DMS79 (cell line): ENCODE data around the gene CEP290.
"Not testable (repeated sequence)": the region's sequence is repeated elsewhere in the genome, so short reads cannot be mapped to it uniquely, and the experiment has no call there.

Experiments
- DNase-seq: peaks from one replicate; lab custom pipeline; 2025; lab: John Stamatoyannopoulos, UW

Gene CEP290

DNA sequence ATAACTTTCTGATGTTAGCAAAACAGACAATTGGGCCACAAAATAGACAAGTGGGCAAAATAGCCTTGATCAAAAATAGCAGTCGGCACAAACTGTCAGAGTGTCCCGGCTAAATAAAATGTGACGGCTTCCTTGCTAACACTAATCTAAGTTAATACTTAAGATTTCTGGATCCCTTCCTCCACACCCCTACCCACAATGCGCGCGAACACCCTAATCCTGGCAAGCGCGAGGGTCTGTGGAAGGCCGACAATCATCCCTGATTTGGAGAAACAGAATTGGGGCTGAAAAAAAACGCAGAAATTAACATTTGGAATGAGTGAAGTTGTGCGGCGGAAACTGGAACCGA, 489 bp downstream of the CEP290 start:
- DNase-seq, result no peak

DNA sequence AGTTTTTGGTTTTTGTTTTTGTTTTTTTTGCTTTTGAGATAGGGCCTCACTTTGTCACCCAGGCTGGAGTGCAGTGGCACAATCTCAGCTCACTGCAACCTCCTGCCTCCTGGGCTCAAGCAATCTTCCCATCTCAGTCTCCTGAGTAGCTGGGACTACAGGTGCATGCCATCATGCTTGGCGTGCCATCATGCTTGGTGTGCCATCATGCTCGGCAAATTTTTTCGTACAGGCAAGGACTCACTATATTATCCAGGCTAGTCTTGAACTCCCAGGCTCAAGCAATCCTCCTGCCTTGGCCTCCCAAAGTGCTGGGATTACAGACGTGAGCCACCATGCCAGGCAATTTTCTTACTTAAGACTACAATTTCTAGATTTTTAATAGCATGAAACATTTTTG, 2.2 kb downstream of the CEP290 start:
- DNase-seq, result not testable (repeated sequence)

DNA sequence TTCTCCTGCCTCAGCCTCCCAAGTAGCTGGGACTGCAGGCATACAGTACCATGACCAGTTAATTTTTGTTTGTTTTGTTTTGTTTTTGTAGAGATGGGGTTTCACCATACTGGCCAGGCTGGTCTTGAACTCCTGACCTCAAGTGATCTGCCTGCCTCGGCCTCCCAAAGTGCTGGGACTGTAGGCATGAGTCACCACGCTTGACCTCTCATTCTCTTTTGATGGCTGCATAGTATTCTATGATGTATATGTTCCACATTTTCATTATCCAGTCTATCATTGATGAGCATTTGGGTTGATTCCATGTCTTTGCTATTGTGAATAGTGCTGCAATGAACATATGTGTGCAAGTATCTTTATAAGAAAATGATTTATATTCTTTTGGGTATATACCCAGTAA, 8.7 kb downstream of the CEP290 start:
- not testable (repeated sequence) for DNase-seq

DNA sequence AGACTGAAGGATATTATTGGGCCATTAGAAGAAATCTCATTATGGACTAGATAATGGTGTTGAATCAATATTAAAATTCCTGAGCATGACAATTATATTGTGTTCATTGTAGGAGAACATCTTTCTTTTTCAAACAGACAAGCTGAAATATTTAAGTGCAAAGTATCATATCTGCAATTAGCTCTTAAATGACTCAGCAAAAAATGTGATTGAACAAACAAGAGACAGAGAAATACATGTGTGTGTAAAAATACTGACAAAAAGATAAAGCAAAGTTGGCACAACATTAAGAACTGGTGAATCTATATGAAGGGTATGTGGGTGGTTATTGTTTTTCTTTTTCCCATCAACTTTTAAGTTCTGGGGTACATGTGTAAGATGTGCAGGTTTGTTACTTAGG, 9.5 kb downstream of the CEP290 start:
- no peak for DNase-seq

DNA sequence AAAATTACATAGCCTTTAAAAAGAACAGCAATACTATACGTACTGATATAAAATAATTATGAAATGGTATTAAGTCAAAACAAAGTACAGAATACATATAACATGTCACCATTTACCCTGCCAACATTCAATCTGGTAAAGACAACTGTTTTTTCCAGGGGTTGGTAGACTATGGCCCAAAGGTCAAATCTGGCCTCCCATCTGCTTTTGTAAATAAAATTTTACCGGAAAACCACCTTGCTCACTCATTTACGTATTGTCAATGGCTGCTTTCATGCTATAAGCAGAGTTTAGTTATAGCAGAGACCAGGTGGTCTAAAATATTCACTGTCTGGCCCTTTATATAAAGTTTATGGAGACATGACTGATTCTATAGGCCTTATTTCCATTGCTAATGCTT, 14.0 kb downstream of the CEP290 start:
- no peak for DNase-seq

DNA sequence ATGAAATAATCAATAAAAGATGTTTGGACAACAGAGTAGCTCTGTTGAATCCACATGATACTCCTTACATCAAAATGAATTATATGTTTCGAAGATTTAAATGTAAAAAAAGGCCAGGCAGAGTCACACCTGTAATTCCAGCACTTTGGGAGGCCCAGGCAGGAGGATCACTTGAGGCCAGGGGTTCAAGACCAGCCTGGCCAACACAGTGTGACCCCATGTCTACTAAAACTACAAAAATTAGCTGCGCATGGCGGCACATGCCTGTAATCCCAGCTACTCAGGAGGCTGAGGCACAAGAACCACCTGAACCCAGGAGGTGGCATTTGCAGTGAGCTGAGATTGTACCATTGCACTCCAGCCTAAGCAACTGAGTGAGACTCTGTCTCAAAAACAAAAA, 14.8 kb downstream of the CEP290 start:
- DNase-seq, result no peak

DNA sequence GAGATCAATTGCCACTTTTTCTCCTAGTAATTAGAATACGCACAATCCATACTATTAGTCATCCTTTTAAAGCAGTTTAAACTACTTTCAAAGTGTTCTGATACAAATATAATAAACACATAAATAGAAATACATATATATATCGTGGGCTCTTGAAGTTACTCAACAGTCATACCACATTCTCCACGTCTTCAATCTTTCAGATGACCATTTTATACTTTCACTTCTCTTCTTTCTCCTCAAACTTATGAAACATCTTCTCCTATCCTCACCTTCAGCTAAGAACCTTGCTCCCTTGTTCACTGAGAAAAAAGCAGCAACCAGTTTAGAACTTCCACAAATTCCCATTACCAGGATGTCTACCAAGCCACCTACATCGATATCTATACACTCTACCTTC, 19.2 kb downstream of the CEP290 start:
- no peak for DNase-seq

DNA sequence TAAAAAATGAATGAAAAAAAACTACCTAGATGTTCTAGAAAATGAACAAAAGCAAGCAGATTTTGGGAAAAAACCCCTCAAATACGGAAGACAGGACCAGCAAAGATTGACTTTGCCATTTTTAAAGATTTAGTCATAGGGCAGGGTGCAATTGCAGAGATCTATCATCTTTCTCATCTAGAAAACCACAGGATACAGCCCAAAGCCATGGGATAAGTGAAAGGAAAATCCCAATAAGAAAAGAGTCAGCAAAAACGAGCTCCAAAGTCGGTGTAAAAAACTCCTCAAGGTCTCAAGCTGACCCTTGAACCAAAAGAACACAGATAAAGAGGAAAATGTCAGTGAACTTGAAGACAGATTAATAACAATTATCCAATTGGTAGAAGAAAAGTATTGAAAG, 28.0 kb downstream of the CEP290 start:
- DNase-seq, result no peak

DNA sequence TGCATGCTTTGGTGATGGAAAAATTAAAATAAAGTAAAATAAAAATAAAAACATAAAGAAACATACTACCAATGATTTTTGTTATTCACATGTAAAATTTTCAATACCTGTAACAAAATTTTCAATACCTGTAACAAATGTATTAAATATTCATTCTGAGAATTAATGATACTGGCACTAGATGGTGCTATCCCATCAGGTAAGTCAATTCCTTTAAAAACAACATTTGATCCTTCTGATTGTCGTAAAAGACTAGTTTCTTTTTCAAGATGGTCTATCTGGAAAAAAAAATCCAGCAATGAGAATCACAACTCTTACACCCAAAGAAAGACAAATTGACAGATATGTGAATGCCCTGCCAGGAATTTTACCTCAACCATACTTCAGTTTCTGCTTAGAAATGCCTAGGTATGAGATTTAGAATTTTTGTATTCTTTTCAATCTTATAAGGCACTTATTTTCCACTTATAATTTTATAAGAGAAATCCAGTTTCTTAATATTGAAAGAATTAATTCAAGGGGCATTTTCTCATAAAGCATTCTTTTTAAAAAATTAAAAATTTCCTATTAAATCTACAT, 30.7 kb downstream of the CEP290 start:
- peak; percentile 44 for DNase-seq

DNA sequence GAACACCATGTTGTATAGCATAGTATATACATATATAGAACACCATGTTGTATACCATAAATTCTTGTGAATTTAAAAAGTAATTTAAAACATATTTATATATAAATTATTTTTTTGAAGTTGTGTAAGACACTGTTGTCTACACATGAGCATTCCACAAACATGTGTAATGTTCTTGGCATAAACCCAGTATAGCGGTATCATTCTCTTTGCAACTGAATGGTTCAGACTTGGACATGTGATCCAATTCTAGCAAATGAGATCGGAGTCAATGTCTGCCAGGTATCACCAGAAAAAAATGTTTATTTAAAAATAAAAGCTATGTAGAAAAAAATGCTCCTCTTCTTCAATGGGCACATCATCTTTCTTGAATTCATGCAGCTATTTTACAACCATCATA, 33.9 kb downstream of the CEP290 start:
- DNase-seq, result no peak

DNA sequence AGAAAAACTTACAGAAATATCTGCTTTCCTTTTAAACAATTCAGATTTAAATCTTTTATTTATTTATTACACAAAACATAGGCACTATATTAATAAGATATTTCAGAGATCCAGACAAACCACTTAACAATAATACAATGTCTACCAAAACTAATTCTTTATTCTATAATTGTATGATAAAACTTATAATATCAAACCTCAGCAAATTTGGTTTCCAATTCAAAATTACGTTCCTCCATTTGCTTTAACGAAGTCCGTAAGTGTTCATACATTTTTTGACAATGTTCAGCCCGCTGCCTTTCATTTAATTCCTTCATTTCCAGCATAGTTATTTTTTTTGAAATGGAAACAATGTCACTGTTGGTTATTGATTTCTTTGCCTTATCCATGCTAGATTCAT, 48.3 kb downstream of the CEP290 start:
- DNase-seq, result no peak

DNA sequence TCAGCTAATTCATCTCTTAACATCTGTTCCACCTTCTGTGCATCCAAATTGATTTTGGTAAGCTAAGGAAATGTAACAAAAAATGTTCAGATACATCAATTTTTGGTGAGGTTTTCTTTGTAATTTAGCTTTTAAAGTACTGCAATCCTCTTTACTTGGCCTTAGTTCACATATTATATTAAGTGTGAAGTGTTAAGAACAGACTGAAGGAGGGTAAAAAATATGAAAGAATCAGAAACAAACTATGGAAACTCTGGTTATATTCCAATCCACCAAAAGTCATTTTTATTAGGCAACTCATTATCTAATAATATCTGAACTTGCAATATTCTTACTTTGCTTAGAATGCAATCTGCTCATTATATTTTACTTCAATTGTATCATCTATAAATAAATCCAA, 49.1 kb downstream of the CEP290 start:
- no peak for DNase-seq

DNA sequence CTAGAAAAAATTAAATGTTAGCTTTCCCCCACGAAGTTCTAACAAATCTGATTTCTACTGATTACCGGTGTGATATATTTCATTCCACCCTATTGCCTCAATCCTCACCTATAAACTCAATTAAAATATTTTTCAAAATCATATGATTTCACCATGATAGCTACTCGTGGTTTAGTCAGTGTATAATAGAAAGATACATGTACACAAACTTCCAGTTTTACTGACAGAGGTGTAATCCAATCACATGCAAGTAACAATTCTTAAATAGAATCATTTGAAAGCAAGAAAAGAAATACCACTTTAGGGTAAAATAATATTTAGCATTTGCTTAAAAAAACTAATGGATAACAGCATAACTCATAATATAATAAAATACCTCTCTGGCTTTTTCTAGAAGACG, 57.7 kb downstream of the CEP290 start:
- DNase-seq, result no peak

DNA sequence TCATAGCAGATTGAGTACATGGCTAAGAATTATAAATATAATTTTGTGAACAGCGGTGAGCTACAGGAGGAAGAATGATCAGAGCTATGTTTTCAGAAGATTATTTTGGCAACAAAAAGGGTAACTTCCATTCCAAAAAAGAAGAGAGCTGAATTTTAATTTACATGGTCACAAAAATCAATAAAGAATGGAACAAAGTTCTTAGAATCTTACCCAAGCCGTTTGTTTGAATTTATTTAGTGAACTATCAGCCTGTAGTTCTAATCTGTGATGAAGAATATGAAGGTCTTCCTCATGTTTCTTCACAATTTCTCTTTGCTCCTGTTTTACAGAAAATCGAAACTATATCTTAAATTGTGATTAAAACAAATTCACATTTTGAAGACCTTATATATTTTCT, 58.3 kb downstream of the CEP290 start:
- no peak for DNase-seq

DNA sequence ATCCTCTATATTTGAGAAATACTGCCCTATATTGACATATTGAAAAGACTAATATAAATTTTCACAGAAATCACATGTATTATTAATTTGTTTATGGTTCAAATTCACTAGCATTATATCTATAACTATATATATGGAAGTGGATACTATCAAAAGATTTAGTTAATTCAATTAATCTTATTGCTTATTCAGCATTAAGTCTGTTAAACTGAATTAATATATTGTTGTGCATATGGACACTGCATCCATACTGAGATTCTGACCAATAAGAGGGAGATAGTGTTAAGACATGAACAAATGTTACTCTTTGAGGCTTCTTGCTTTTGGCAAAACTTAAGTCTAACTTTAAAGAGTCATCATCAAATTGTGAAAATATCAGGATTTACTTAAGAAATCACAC, 60.6 kb downstream of the CEP290 start:
- DNase-seq, result no peak

DNA sequence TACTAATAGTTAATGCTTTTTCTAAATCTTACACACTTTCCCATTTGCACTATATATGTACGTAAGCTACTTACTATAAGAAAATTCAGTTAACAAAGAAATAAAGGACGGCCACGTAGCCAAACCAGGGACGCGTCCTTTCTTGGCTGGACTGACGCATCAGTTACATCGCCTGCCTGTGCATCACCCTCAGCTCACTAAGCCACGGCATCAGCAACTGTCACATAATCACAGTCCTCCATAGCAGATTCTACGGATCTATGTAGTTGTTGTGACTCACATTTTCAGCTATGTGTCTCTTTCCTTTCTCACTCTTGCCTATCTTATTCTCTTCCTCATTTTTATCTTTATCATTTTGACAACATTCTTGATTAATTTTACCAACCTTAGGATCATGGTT, 74.6 kb downstream of the CEP290 start:
- DNase-seq, result no peak

DNA sequence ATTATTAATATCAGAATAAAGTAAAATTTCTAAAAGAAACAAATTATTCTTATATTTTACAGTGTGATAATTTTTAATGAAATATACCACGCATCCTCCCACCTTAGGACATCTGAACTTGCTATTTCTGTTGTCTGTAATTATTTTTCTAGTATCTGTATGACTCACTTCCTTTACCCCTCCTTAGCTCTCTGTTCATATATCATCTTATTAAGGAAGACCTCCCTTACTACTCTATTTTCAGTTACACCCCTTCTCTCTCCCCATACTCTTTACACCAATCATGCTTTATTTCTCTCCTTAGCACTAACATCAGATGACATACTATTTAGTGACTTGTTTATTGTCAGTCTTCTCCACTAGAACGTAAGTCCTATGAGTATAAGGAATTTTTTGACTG, 78.5 kb downstream of the CEP290 start:
- no peak for DNase-seq

DNA sequence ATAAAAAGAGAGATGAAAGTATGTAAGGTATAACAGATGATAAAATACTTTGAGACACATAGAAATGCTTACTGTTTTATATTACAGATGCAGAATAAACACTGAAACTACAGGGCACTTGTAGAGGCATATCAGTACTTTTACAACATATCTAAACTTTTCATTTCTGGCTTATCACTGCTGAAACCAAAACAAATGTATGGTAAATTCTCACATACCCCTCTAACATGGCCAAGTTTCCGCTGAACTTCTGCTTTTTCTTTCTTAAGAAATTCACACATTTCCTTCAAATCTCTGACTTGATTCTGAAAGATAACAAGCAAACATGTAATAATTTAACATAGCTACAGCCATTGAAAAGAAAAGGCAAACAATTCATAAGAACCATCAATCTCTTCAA, 79.4 kb downstream of the CEP290 start:
- no peak for DNase-seq

DNA sequence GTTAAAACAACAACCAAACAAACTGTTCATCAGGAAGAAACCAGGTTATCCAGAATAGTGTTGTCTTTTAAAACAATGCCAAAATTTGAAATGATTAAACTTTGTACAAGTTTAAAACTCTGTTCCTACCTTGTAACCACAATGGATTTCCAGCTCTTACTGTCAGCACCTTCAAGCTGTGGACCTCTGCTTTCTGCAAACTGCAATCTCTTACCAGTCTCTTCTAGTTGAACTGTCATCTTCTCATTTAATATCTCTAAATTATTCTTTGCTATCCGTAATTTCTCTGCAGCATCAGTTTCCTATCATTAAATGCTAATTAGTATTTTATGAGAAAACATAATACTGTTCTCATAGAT, 83.2 kb downstream of the CEP290 start:
- DNase-seq, result no peak

DNA sequence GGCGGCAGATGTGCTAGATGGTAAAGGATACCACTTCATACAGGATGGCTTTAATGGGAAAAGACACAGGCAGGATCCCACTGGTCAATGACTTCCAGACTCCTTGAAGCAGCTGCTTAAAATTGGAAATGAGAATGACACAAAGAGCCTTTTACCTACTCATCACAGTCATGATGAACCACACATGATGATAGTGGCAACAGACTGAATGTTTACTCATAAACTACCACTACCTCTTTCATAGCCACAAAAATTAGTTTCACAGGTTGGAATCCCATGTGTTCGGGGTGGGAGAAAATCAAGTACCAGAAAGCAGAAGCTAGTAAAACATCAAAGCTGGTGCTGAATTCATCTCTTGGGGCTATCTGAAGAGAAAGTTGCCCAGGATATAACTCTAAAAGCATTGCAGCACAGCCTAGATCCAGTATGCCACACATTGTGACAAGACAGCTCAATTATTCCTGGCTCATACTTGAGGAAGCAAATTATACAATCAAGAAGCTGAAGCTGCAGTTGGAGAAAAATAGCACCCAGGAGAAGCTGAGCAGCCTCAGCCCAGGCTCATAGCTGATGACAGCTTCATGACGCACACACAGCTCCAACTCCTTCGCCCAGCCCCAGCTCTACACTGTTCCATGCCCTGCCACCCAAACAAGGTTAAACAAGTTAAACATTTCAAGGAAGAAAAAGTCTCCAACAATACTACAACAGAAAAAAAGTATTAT, 83.7 kb downstream of the CEP290 start:
- no peak for DNase-seq

DNA sequence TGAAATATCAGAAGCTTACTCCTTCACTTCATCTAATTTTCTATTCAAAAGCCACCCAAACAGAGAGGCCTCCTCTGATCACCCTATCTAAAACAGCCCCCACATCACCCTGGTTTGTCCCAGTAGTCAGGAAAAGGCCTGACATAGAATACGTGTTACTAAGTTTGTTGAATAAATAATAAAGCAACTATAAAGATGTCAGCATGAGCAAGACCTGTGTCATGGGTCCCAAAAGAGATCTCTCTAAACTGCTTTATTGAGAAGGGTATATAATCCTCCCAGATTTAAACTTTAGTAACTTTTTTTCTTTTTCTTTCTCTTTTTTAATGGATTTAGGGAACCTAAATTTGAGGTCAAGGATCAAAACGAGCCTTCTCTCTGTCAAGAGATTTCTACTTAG, 85.3 kb downstream of the CEP290 start:
- DNase-seq, result no peak

DNA sequence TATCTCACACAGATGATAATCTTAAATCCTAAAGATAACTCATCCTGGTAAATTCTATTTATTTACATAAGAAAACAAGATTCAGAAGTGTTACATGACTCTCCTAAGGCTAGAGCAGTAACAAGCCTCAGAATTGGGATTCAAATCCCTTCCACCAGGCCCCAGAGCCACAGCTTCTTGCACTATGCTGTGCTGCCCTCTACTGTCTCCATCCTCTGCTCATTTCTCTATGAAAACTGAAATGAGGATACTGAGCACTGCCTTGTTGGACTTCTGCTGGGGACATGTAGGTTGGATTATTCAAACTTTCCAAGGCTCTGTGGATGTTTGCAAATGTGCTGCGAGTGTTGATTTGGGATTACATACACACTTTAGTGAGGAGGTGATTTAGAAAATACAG, 89.2 kb downstream of the CEP290 start:
- DNase-seq, result no peak

DNA sequence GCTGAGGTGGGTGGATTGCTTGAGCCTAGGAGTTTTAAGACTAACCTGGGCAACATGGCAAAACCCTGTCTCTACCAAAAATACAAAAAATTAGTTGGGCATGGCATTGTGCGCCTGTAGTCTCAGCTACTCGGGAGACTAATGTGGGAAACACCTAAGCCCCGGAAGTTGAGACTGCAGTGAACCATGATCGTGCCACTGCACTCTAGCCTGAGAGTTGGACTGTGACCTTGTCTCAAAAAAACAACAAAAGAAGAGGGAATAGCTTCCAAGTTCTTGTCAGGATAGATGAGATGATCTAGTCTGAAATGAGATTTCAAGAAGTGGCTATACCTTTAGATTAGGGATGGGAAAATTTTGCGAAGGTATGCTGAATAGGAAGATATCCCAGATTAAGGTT, 97.9 kb downstream of the CEP290 start:
- no peak for DNase-seq

DNA sequence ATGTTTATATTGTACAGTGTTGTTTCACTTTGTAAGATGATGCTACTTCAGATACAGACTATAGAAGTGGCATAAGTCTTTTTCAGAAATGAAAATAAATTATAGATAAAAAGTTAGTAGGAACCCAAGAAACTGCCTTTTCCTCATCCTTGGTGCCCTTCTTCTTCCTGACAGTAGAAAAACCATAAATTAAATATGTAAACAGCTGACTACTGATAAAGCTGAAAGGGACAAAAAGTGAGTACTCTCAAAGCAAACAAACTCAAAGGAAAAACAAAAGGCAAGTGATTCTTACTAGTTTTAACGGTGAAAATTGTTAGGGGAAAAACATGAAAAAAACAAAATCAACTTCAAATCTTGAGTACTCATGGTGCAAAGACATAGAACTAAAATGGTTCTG, 104.1 kb downstream of the CEP290 start:
- DNase-seq, result no peak
